K562 (cell line): ENCODE data around the gene OLFML1. TPM values are rescaled to one million over a fixed set of nuclear protein-coding genes. Genes with fewer than 3 reads are reported as not detected.

Source experiments
- ATAC-seq: fragments of 200-7000 bp; cut with Tn5 transposase; 3 replicates; pipeline ENCODE4 v1.9.1; 2020; ENCODE audit warnings: moderate library complexity
- BruUV-seq: library from RNA; stranded (reverse); fragments of 400-500 nt; replicated peaks from 2 replicates; lab custom pipeline; 2021; lab: Mats Ljungman, UMichigan
- CTCF ChIA-PET: fragments of 300-600 bp; formaldehyde crosslinking; extraction: SDS; loops from one replicate; lab custom pipeline; 2021; ENCODE audit warnings: low intra/inter-chr PET ratio; lab: Yijun Ruan, JAX
- POLR2A ChIA-PET: fragments of 300-600, 350-650 bp; sonication (Branson Sonifier 250); formaldehyde crosslinking; extraction: SDS; loops from one replicate; lab custom pipeline; 2021; ENCODE audit warnings: antibody characterized with exemption, inconsistent platforms; lab: Yijun Ruan, JAX
- DNase-seq, 4 experiments: peaks; one replicate each; pipeline versions ENCODE4 v3.0.0 to v3.0.0-alpha.2; 2011 to 2018; ENCODE audit warnings: low spot score in 3 of 4, mixed read lengths in 3 of 4; ENCODE audit errors: extremely low read depth in 1 of 4
- FAIRE-seq: peaks from 2 replicates; lab custom pipeline; 2011; peaks lifted over from hg19 to GRCh38; lab: Jason Lieb, UNC
- H2AFZ ChIP-seq: 2 replicates; pipeline ENCODE4 v1.6.0; 2011; ENCODE audit warnings: low read depth, low read length, control low read depth, inconsistent platforms
- H3K27ac ChIP-seq: fragments of 200-600 bp; 3 replicates; pipeline ENCODE4 v1.8.0; 2011; ENCODE audit warnings: low read depth, mild to moderate bottlenecking, control low read depth, inconsistent platforms, low read length, moderate library complexity, mixed read lengths; ENCODE audit errors: extremely low read depth
- H3K27me3 ChIP-seq, 2 experiments: fragments of 300-600 bp in 1 of 2; 2 replicates in 1 of 2; 3 replicates in 1 of 2; pipeline versions ENCODE4 v1.6.0 to v1.8.0; 2011; ENCODE audit warnings: inconsistent platforms in 2 of 2, low read length in 2 of 2, mild to moderate bottlenecking in 1 of 2, mixed read lengths in 1 of 2, moderate library complexity in 1 of 2; ENCODE audit not compliant: control insufficient read depth in 2 of 2, insufficient read depth in 2 of 2
- H3K36me3 ChIP-seq: fragments of 300-600 bp; 3 replicates; pipeline ENCODE4 v1.8.0; 2011; ENCODE audit warnings: mild to moderate bottlenecking, low read length, inconsistent platforms; ENCODE audit not compliant: control insufficient read depth, insufficient read depth
- H3K4me1 ChIP-seq, 2 experiments: fragments of 200-600 bp in 1 of 2; replicated peaks in 1 of 2; 2 replicates in 1 of 2; 3 replicates in 1 of 2; pipeline versions ENCODE4 v1.5.1 to v1.8.0; 2011; ENCODE audit warnings: inconsistent platforms in 2 of 2, low read length in 2 of 2, mild to moderate bottlenecking in 1 of 2, mixed read lengths in 1 of 2, moderate library complexity in 1 of 2; ENCODE audit not compliant: control insufficient read depth in 2 of 2, insufficient read depth in 2 of 2
- H3K4me2 ChIP-seq: 2 replicates; pipeline ENCODE4 v1.6.1; 2011; ENCODE audit warnings: low read length, control low read depth, inconsistent platforms, mixed read lengths; ENCODE audit not compliant: insufficient read depth
- H3K4me3 ChIP-seq: fragments of 200-600 bp; sonication (generic), shearing (Covaris generic); 2 replicates; pipeline ENCODE4 v1.5.1; 2016; ENCODE audit warnings: control low read depth, inconsistent platforms
- H3K79me2 ChIP-seq: fragments of 200-600 bp; 3 replicates; pipeline ENCODE4 v1.8.0; 2011; ENCODE audit warnings: low read length, inconsistent platforms; ENCODE audit not compliant: control insufficient read depth, insufficient read depth
- H3K9ac ChIP-seq, 2 experiments: 2 replicates each; pipeline versions ENCODE4 v1.6.0 to v1.6.1; 2011; ENCODE audit warnings: low read depth in 2 of 2, low read length in 2 of 2, control low read depth in 1 of 2, inconsistent platforms in 1 of 2, mild to moderate bottlenecking in 1 of 2, mixed read lengths in 1 of 2; ENCODE audit not compliant: insufficient read depth in 1 of 2
- H3K9me1 ChIP-seq: one replicate; pipeline ENCODE4 v1.6.0; 2011; ENCODE audit warnings: inconsistent platforms, mild to moderate bottlenecking, low read length, moderate library complexity; ENCODE audit not compliant: control insufficient read depth, insufficient read depth
- H3K9me3 ChIP-seq: replicated peaks from 2 replicates; pipeline ENCODE4 v1.5.1; 2011; ENCODE audit warnings: low read depth, low read length, inconsistent platforms; ENCODE audit not compliant: control insufficient read depth, insufficient read depth
- H4K20me1 ChIP-seq: replicated peaks from 2 replicates; pipeline ENCODE4 v1.6.1; 2011; ENCODE audit warnings: low read length, inconsistent platforms, mixed read lengths; ENCODE audit not compliant: control insufficient read depth, insufficient read depth
- DDX20 ChIP-seq: fragments of 450-650 bp; IDR thresholded peaks from 2 replicates; pipeline ENCODE4 v1.6.1; 2016; ENCODE audit warnings: missing genetic modification characterization, low read depth, mild to moderate bottlenecking, missing compliant biosample characterization, moderate library complexity
- ELF4 ChIP-seq: fragments of 450-650 bp; formaldehyde crosslinking; IDR thresholded peaks from 2 replicates; pipeline ENCODE4 v1.4.0; 2022; ENCODE audit warnings: missing genetic modification characterization
- ETS2 ChIP-seq: IDR thresholded peaks from 2 replicates; pipeline ENCODE4 v1.6.1; 2016; ENCODE audit warnings: borderline replicate concordance, missing genetic modification characterization, mild to moderate bottlenecking, moderate library complexity, missing compliant biosample characterization; ENCODE audit not compliant: poor library complexity, severe bottlenecking
- HDAC2 ChIP-seq: fragments of 450-650 bp; IDR thresholded peaks from 2 replicates; pipeline ENCODE4 v1.6.1; 2016; ENCODE audit warnings: mild to moderate bottlenecking
- NEUROD1 ChIP-seq: fragments of 150-350 bp; IDR thresholded peaks from 2 replicates; pipeline ENCODE4 v1.6.1; 2014; ENCODE audit warnings: borderline replicate concordance, low read length, low read depth; ENCODE audit not compliant: partially characterized antibody
- PCBP1 ChIP-seq: fragments of 200-400 bp; formaldehyde crosslinking; IDR thresholded peaks from 2 replicates; pipeline ENCODE4 v1.6.1; 2018; ENCODE audit warnings: mild to moderate bottlenecking, low read depth, low read length; ENCODE audit not compliant: poor library complexity, severe bottlenecking
- PHF8 ChIP-seq: fragments of 200-600 bp; sonication (generic); IDR thresholded peaks from 2 replicates; pipeline ENCODE4 v1.6.1; 2012; ENCODE audit warnings: mixed run types, mild to moderate bottlenecking, inconsistent platforms, low read length, moderate library complexity, borderline replicate concordance
- POLR3G ChIP-seq: IDR thresholded peaks from 2 replicates; pipeline ENCODE4 v1.6.1; 2011; ENCODE audit not compliant: insufficient read length, insufficient replicate concordance; ENCODE audit errors: extremely low read depth
- TAL1 ChIP-seq: fragments of 450-650 bp; IDR thresholded peaks from 2 replicates; pipeline ENCODE4 v1.6.1; 2016; ENCODE audit warnings: mild to moderate bottlenecking
- WHSC1 ChIP-seq: IDR thresholded peaks from one replicate; pipeline ENCODE4 v1.6.1; 2012; ENCODE audit warnings: low read length, control low read depth, inconsistent platforms
- XRCC4 ChIP-seq: IDR thresholded peaks from one replicate; pipeline ENCODE4 v1.6.1; 2011; ENCODE audit not compliant: insufficient read depth, insufficient read length; ENCODE audit errors: extremely low read depth
- YY1 ChIP-seq, 3 experiments: IDR thresholded peaks; 2 replicates each; pipeline ENCODE4 v1.6.1; 2011; ENCODE audit warnings: low read length in 2 of 3, mild to moderate bottlenecking in 2 of 3, moderate library complexity in 2 of 3, borderline replicate concordance in 1 of 3, control low read depth in 1 of 3, low read depth in 1 of 3; ENCODE audit not compliant: insufficient read depth in 3 of 3, insufficient replicate concordance in 2 of 3, control insufficient read depth in 1 of 3, insufficient read length in 1 of 3; ENCODE audit errors: extremely low read depth in 1 of 3
- ZFX ChIP-seq: sonication (generic); formaldehyde crosslinking; IDR thresholded peaks from 2 replicates; pipeline ENCODE4 v1.8.0; 2022; ENCODE audit warnings: mild to moderate bottlenecking, missing genetic modification reagents, moderate library complexity
- ZNF184 ChIP-seq: sonication (generic); formaldehyde crosslinking; IDR thresholded peaks from 2 replicates; pipeline ENCODE4 v1.5.0; 2020; ENCODE audit warnings: missing genetic modification reagents
- ZNF311 ChIP-seq: fragments of 250-450 bp; sonication (Bioruptor Pico); IDR thresholded peaks from 2 replicates; pipeline ENCODE4 v1.4.0; 2020; ENCODE audit warnings: mild to moderate bottlenecking, moderate library complexity
- WGBS: fragments of 100-300 bp; shearing (Covaris generic); methylation state at CpG from one replicate; pipeline ENCODE4 v1.1.6; 2016; ENCODE audit warnings: low coverage, mixed read lengths; ENCODE audit not compliant: insufficient coverage; ENCODE audit errors: missing lambda C conversion rate; 5-methylcytosine and 5-hydroxymethylcytosine counted together
- in situ Hi-C: fragments of 300-500 bp; cut with MboI; formaldehyde crosslinking; loops from 4 replicates; pipeline ENCODE4 v1.15.0; 2018; ENCODE audit warnings: inconsistent platforms, mixed read lengths
- intact Hi-C: fragments of 100-400 bp; cut with micrococcal nuclease; formaldehyde crosslinking; loops from 2 replicates; pipeline ENCODE4 v1.14.2; 2022
- polyA plus RNA-seq, 8 experiments: library from polyadenylated mRNA; depleted of rRNA in 4 of 8; stranded (reverse) in 5 of 8; unstranded in 3 of 8; fragments of >200 nt; fragmentation: Nextera tagmentation in 2 of 8; fragmentation: Illumina TruSeq in 1 of 8; extraction: Ambion mirVana in 2 of 8; extraction: Trizol in 1 of 8; gene quantifications; 2 replicates each; pipeline versions ENCODE4 v1.2.1 to v1.2.3, GENCODE V29; 2011 to 2014; ENCODE audit warnings: inconsistent platforms in 1 of 8, missing spikeins in 1 of 8
- total RNA-seq, 7 experiments: library from RNA; depleted of rRNA in 6 of 7; stranded (reverse); fragments of >200 nt in 6 of 7; fragmentation: Illumina TruSeq in 2 of 7; extraction: Trizol in 2 of 7; gene quantifications; 2 replicates each; pipeline versions ENCODE4 v1.2.1 to v1.2.3, GENCODE V29; 2011 to 2021; ENCODE audit warnings: low replicate concordance in 1 of 7
- TF ChIP-seq, protein P1 (sequence below), 2 experiments: fragments of 450-650 bp in 1 of 2; sonication (generic) in 1 of 2; formaldehyde crosslinking in 1 of 2; IDR thresholded peaks in 1 of 2; conservative IDR thresholded peaks in 1 of 2; 2 replicates each; pipeline versions ENCODE4 v1.6.1 to v1.8.1; 2016 to 2023; ENCODE audit warnings: mild to moderate bottlenecking in 2 of 2, moderate library complexity in 2 of 2, inconsistent platforms in 1 of 2, missing genetic modification reagents in 1 of 2
- TF ChIP-seq, protein P2 (sequence below): fragments of 450-650 bp; IDR thresholded peaks from 2 replicates; pipeline ENCODE4 v1.6.1; 2016; ENCODE audit warnings: antibody characterized with exemption

Gene OLFML1
- total and polyA plus RNA-seq, 9 of the 15 experiments (the other 6 are each of a cell fraction or from before 2014, with no cell fraction given), result not detected

- DNase-seq (no peak), FAIRE-seq (no peak)
- 0% methylated on average over 1 of the region's 1 CpG for WGBS
- TF ChIP-seq TAL1, result no peak
- TF ChIP-seq WHSC1, result no peak
- TF ChIP-seq ETS2, result no peak
- no peak for TF ChIP-seq POLR3G
- TF ChIP-seq, protein P1, sequence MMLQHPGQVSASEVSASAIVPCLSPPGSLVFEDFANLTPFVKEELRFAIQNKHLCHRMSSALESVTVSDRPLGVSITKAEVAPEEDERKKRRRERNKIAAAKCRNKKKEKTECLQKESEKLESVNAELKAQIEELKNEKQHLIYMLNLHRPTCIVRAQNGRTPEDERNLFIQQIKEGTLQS (IDR thresholded peaks at IDR 0.05), result no peak
- TF ChIP-seq, protein P1 (CRISPR knock-in tag; conservative IDR thresholded peaks at IDR 0.05), result no peak
- TF ChIP-seq ZNF311 (CRISPR knock-in tag), result no peak
- TF ChIP-seq PCBP1, result no peak
- TF ChIP-seq PHF8, result no peak
- TF ChIP-seq DDX20 (tag), result no peak
- TF ChIP-seq ZNF184 (CRISPR knock-in tag), result no peak
- TF ChIP-seq, protein P2, sequence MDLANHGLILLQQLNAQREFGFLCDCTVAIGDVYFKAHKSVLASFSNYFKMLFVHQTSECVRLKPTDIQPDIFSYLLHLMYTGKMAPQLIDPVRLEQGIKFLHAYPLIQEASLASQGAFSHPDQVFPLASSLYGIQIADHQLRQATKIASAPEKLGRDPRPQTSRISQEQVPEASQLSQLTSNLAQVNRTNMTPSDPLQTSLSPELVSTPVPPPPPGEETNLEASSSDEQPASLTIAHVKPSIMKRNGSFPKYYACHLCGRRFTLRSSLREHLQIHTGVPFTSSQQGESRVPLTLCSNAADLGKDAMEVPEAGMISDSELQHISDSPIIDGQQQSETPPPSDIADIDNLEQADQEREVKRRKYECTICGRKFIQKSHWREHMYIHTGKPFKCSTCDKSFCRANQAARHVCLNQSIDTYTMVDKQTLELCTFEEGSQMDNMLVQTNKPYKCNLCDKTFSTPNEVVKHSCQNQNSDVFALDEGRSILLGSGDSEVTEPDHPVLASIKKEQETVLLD, result no peak
- TF ChIP-seq NEUROD1, result no peak
- no peak for TF ChIP-seq XRCC4
- no peak for TF ChIP-seq ZFX (CRISPR knock-in tag)
- no peak for TF ChIP-seq YY1 (IDR thresholded peaks at IDR 0.05; ENCODE audit: borderline replicate concordance in 1 of 3, control insufficient read depth in 1 of 3, extremely low read depth in 1 of 3, insufficient read depth in 3 of 3, insufficient read length in 1 of 3, insufficient replicate concordance in 2 of 3, low read depth in 1 of 3, low read length in 2 of 3)
- no peak for TF ChIP-seq ELF4
- no peak for TF ChIP-seq HDAC2
- TF ChIP-seq, all 486 proteins: peak for 0
- Histone ChIP-seq H3K9ac (no peak overlapping the region), H3K27ac (no peak overlapping the region), H3K4me3 (no peak overlapping the region), H4K20me1 (no peaks in the 10 kb centered on the region), H3K4me1 (no peaks in the 10 kb centered on the region), H3K27me3 (no peaks in the 10 kb centered on the region), H3K9me1 (no peaks in the 10 kb centered on the region), H3K36me3 (no peaks in the 10 kb centered on the region), H3K4me2 (no peak overlapping the region), H3K79me2 (no peaks in the 10 kb centered on the region), H3K9me3 (no peaks in the 10 kb centered on the region), H2AFZ (no peak overlapping the region)
- BruUV-seq, result no TSS peak
- CTCF ChIA-PET, result no interaction called here
- no peak for ATAC-seq
- intact Hi-C loops, result no loop called here
- in situ Hi-C loops, result no loop called here
- POLR2A ChIA-PET, result no interaction called here
These were observed 49.2 kb upstream of the OLFML1 start for GRCh38 chr11:7436146-7436545.
